CD4-positive, alpha-beta T cell treated with Interleukin-6 at 100 ng/mL for 8 hours (primary cell): ENCODE data around the gene FAM200B.
A peak's percentile ranks its signal among the peaks of the same experiment; 100 is the strongest.

ENCODE experiments used
- DNase-seq: peaks from one replicate; pipeline ENCODE4 v3.0.0-alpha.2; 2020; ENCODE audit warnings: mixed read lengths, low spot score

FAM200B gene

GRCh38 chr4:15681372-15682241 is at the start of gene FAM200B:
Gene FAM200B, plus strand, starts transcription at chr4:15681827. Its CDS starts 5,151 bp downstream, at chr4:15686978.
- peak; percentile 93 for DNase-seq

- no peak for DNase-seq
Measured at GRCh38 chr4:15636818-15637217, 44.8 kb upstream of the FAM200B start.

GRCh38 chr4:15638418-15638817 is 43.2 kb upstream of the FAM200B start:
- no peak for DNase-seq

GRCh38 chr4:15648600-15648999 is 33.0 kb upstream of the FAM200B start:
- DNase-seq: no peak

- peak; percentile 76 for DNase-seq
Measured at GRCh38 chr4:15649914-15650545, 31.6 kb upstream of the FAM200B start.

GRCh38 chr4:15651676-15652075 is 30.0 kb upstream of the FAM200B start:
- peak; percentile 12 for DNase-seq

GRCh38 chr4:15652191-15652590 is 29.4 kb upstream of the FAM200B start:
- DNase-seq: no peak

- no peak for DNase-seq
Measured at GRCh38 chr4:15652841-15653240, 28.8 kb upstream of the FAM200B start.

- DNase-seq: no peak
Measured at GRCh38 chr4:15653420-15653819, 28.2 kb upstream of the FAM200B start.

GRCh38 chr4:15653864-15654592 is 27.6 kb upstream of the FAM200B start:
- no peak for DNase-seq

- DNase-seq: peak; percentile 9
Measured at GRCh38 chr4:15654593-15655222, 26.9 kb upstream of the FAM200B start.

- peak; percentile 77 for DNase-seq
Measured at GRCh38 chr4:15655223-15656037, 26.2 kb upstream of the FAM200B start, which contains the start of gene FBXL5. Gene FBXL5, minus strand, starts transcription at chr4:15655357. Its CDS starts 70 bp downstream, at chr4:15655287.

- no peak for DNase-seq
Measured at GRCh38 chr4:15656038-15656470, 25.6 kb upstream of the FAM200B start.

GRCh38 chr4:15657366-15657765 is 24.3 kb upstream of the FAM200B start:
- no peak for DNase-seq

GRCh38 chr4:15658136-15658770 is 23.4 kb upstream of the FAM200B start:
- no peak for DNase-seq

GRCh38 chr4:15658781-15659180 is 22.8 kb upstream of the FAM200B start:
- DNase-seq: no peak

- DNase-seq: no peak
Measured at GRCh38 chr4:15659768-15660570, 21.7 kb upstream of the FAM200B start.

GRCh38 chr4:15665753-15666365 is 15.8 kb upstream of the FAM200B start:
- DNase-seq: no peak

GRCh38 chr4:15667006-15667405 is 14.6 kb upstream of the FAM200B start:
- no peak for DNase-seq
